ENCODE measurements around the gene POLR1E. TPM values are rescaled to one million over a fixed set of nuclear protein-coding genes. Genes with fewer than 3 reads are reported as not detected.
A peak's percentile ranks its signal among the peaks of the same experiment; 100 is the strongest.
"Not testable (repeated sequence)": the region's sequence is repeated elsewhere in the genome, so short reads cannot be mapped to it uniquely, and the experiment has no call there.

The POLR1E gene
- total and polyA plus RNA-seq, 9 of the 15 experiments (the other 6 are each of a cell fraction or from before 2014, with no cell fraction given), result 18.9 to 102 (median 74.4) TPM

DNA sequence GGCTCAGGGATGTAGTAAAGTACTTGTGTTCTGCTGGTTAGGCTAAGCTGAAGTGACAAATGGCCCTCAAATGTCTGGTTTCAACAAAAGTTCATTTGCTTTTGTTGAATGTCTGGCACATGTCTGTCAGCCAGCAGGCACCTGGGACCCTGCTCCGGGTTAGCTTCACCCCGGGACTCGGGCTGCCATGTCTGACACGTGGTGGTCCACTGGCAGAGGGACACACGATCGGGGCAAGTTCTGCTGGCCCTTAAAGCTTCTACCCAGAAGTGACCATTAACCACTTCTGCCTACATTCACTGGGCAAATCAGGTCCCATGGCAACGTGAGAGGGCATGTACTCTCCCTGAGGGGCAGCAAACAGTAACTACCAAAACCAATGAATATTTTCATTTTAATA is 23.8 kb downstream of the POLR1E start:
- in situ Hi-C loops (cut with MboI), result no loop called here
- Histone ChIP-seq H3K9me1 (ENCODE audit: control insufficient read depth, insufficient read depth, low read length) (peaks cover 3% of the 10 kb centered on the region), H3K9ac (ENCODE audit: insufficient read depth in 1 of 2, low read depth in 2 of 2, low read length in 2 of 2) (0 out of 4 replicates have a peak overlapping the region, but pooled peaks of 1 of the 2 experiments have one; percentile 65), H3K4me3 (no peak overlapping the region), H3K4me2 (ENCODE audit: insufficient read depth, low read length) (no peak overlapping the region), H3K9me3 (replicated peaks; ENCODE audit: control insufficient read depth, insufficient read depth, low read depth, low read length) (no peaks in the 10 kb centered on the region), H3K36me3 (ENCODE audit: control insufficient read depth, insufficient read depth, low read length) (peaks cover 45% of the 10 kb centered on the region), H3K27ac (ENCODE audit: extremely low read depth, low read depth, low read length) (no peak overlapping the region), H4K20me1 (replicated peaks; ENCODE audit: control insufficient read depth, insufficient read depth, low read length) (peaks cover 11% of the 10 kb centered on the region; the same call in 1 of the 2 replicates), H3K27me3 (ENCODE audit: control insufficient read depth in 2 of 2, insufficient read depth in 2 of 2, low read length in 2 of 2) (no peaks in the 10 kb centered on the region), H3K79me2 (ENCODE audit: control insufficient read depth, insufficient read depth, low read length) (no peaks in the 10 kb centered on the region), H2AFZ (ENCODE audit: low read depth, low read length) (no peak overlapping the region), H3K4me1 (replicated peaks in 1 of 2; ENCODE audit: control insufficient read depth in 2 of 2, insufficient read depth in 2 of 2, low read length in 2 of 2) (peaks cover 4 to 5% of the 10 kb centered on the region in 2 experiments; a peak in 2 of 5 replicates)
- FAIRE-seq, result no peak
- intact Hi-C loops (cut with micrococcal nuclease), result no loop called here
- DNase-seq (ENCODE audit: extremely low read depth in 1 of 4, low spot score in 3 of 4), result no peak
- BruUV-seq (replicated peaks), result no TSS peak
- 83% methylated on average over 7 of the region's 7 CpGs for WGBS (ENCODE audit: insufficient coverage, low coverage, missing lambda C conversion rate)
- ChIA-PET POLR2A (interaction anchor here (0.7 to 1.6 kb wide), 6 partner anchors 10 to 47 kb away, joined by 3 to 6 read pairs (median 4); no protein-coding TSS in a partner anchor), CTCF (ENCODE audit: low intra/inter-chr PET ratio) (interaction anchor here (0.8 kb wide), 1 partner anchor 27 kb away, joined by 3 read pairs; no protein-coding TSS in a partner anchor)
- TF ChIP-seq RNF2 (IDR thresholded peaks at IDR 0.05) (no peak), POLR2A (conservative IDR thresholded peaks at IDR 0.05) (0 out of 2 replicates have a peak, but pooled peaks have one; percentile 2)
- no peak for ATAC-seq

DNA sequence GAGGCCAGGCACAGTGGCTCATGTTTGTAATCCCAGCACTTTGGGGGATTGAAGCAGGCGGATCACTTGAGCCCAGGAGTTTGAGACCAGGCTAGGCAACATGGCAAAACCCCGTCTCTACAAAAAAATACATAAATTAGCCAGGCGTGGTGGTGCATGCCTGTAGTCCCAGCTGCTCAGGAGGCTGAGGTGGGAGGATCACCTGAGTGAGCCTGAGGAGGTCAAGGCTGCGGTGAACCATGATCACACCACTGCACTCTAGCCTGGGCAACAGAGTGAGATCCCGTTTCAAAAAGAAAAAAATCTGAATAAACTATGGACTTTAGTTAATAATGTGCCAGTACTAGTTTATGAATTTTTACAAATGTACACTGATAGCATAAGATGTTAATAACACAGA is 24.3 kb downstream of the POLR1E start:
- H3K9me3 ChIP-seq (replicated peaks; ENCODE audit: control insufficient read depth, insufficient read depth, low read depth, low read length); BruUV-seq (replicated peaks); FAIRE-seq; intact Hi-C loops (cut with micrococcal nuclease); H3K27me3 ChIP-seq (ENCODE audit: control insufficient read depth in 2 of 2, insufficient read depth in 2 of 2, low read length in 2 of 2); ATAC-seq; H3K9ac ChIP-seq (ENCODE audit: insufficient read depth in 1 of 2, low read depth in 2 of 2, low read length in 2 of 2); H3K4me3 ChIP-seq; H3K9me1 ChIP-seq (ENCODE audit: control insufficient read depth, insufficient read depth, low read length); DNase-seq (ENCODE audit: extremely low read depth in 1 of 4, low spot score in 3 of 4); H2AFZ ChIP-seq (ENCODE audit: low read depth, low read length); H3K4me1 ChIP-seq (replicated peaks in 1 of 2; ENCODE audit: control insufficient read depth in 2 of 2, insufficient read depth in 2 of 2, low read length in 2 of 2); in situ Hi-C loops (cut with MboI); H3K4me2 ChIP-seq (ENCODE audit: insufficient read depth, low read length); H3K79me2 ChIP-seq (ENCODE audit: control insufficient read depth, insufficient read depth, low read length): not testable (repeated sequence)
- POLR2A ChIA-PET, result interaction anchor here (1.2 to 3.0 kb wide), 4 partner anchors 11 to 24 kb away, joined by 3 to 12 read pairs (median 4); no protein-coding TSS in a partner anchor
- peaks cover 40% of the 10 kb centered on the region for H3K36me3 ChIP-seq (ENCODE audit: control insufficient read depth, insufficient read depth, low read length)
- 74% methylated on average over 5 of the region's 5 CpGs for WGBS (ENCODE audit: insufficient coverage, low coverage, missing lambda C conversion rate)
- TF ChIP-seq ZNF121 (CRISPR knock-in tag; conservative IDR thresholded peaks at IDR 0.05) (0 out of 2 replicates have a peak, but pooled peaks have one; percentile 40), POLR2B (IDR thresholded peaks at IDR 0.05; ENCODE audit: low read depth, partially characterized antibody) (peak; percentile 14), POLR2A (conservative IDR thresholded peaks at IDR 0.05) (0 out of 2 replicates have a peak, but pooled peaks have one; percentile 10)
- peaks cover 11% of the 10 kb centered on the region; the same call in 1 of the 2 replicates for H4K20me1 ChIP-seq (replicated peaks; ENCODE audit: control insufficient read depth, insufficient read depth, low read length)
- H3K27ac ChIP-seq (ENCODE audit: extremely low read depth, low read depth, low read length), result peak overlapping the region; percentile 8; the same call in 1 of the 3 replicates
- CTCF ChIA-PET (ENCODE audit: low intra/inter-chr PET ratio), result interaction anchor here (0.8 kb wide), 1 partner anchor 28 kb away, joined by 3 read pairs; no protein-coding TSS in a partner anchor

Data from K562 (cell line).